SK-N-SH treated with all-trans-retinoic acid at 6 μM for 48 hours (cell line): ENCODE data around the gene MRPS35.

Experiments used
- ATAC-seq: fragments of 200-7000 bp; cut with Tn5 transposase; 3 replicates; pipeline ENCODE4 v1.9.1; 2020; ENCODE audit warnings: mild to moderate bottlenecking, moderate library complexity
- ARNTL ChIP-seq: fragments of 450-650 bp; formaldehyde crosslinking; IDR thresholded peaks from 2 replicates; pipeline ENCODE4 v1.5.0; 2020; ENCODE audit warnings: low read depth, mild to moderate bottlenecking, moderate library complexity, borderline replicate concordance
- BACH2 ChIP-seq: fragments of 250-450 bp; sonication (Bioruptor Pico); IDR thresholded peaks from 2 replicates; pipeline ENCODE4 v1.9.0; 2021; ENCODE audit warnings: mild to moderate bottlenecking, borderline replicate concordance
- CSRNP3 ChIP-seq: fragments of 250-450 bp; sonication (Bioruptor Pico); IDR thresholded peaks from 2 replicates; pipeline ENCODE4 v1.5.1; 2021; ENCODE audit warnings: mild to moderate bottlenecking, moderate library complexity
- GLIS3 ChIP-seq: fragments of 250-450 bp; sonication (Bioruptor Pico); IDR thresholded peaks from 2 replicates; pipeline ENCODE4 v1.5.0; 2020; ENCODE audit warnings: mild to moderate bottlenecking, moderate library complexity
- POU6F1 ChIP-seq: fragments of 250-450 bp; sonication (Bioruptor Pico); IDR thresholded peaks from 2 replicates; pipeline ENCODE4 v1.8.0; 2021; ENCODE audit warnings: low read depth, mild to moderate bottlenecking, moderate library complexity, borderline replicate concordance
- RARB ChIP-seq: fragments of 250-450 bp; sonication (Bioruptor Pico); IDR thresholded peaks from 2 replicates; pipeline ENCODE4 v1.8.0; 2021; ENCODE audit warnings: mild to moderate bottlenecking, moderate library complexity
- SNAI2 ChIP-seq: fragments of 250-450 bp; sonication (Bioruptor Pico); IDR thresholded peaks from 2 replicates; pipeline ENCODE4 v1.5.0; 2020; ENCODE audit warnings: mild to moderate bottlenecking, moderate library complexity
- TCF4 ChIP-seq: fragments of 250-450 bp; sonication (Bioruptor Pico); IDR thresholded peaks from 2 replicates; pipeline ENCODE4 v1.8.0; 2021; ENCODE audit warnings: mild to moderate bottlenecking, moderate library complexity, borderline replicate concordance
- TOX ChIP-seq: fragments of 250-450 bp; sonication (Bioruptor Pico); IDR thresholded peaks from 2 replicates; pipeline ENCODE4 v1.8.0; 2021; ENCODE audit warnings: mild to moderate bottlenecking, moderate library complexity, borderline replicate concordance
- TSHZ2 ChIP-seq: fragments of 250-450 bp; sonication (Bioruptor Pico); IDR thresholded peaks from 2 replicates; pipeline ENCODE4 v1.5.0; 2020; ENCODE audit warnings: mild to moderate bottlenecking, moderate library complexity
- ZFP3 ChIP-seq: fragments of 250-450 bp; sonication (Bioruptor Pico); IDR thresholded peaks from 2 replicates; pipeline ENCODE4 v1.5.0; 2020; ENCODE audit warnings: mild to moderate bottlenecking, moderate library complexity
- ZNF565 ChIP-seq: fragments of 450-650 bp; formaldehyde crosslinking; conservative IDR thresholded peaks from 2 replicates; pipeline ENCODE4 v1.5.0; 2020; ENCODE audit warnings: low read depth, mild to moderate bottlenecking, moderate library complexity
- ZNF70 ChIP-seq: fragments of 450-650 bp; formaldehyde crosslinking; IDR thresholded peaks from 2 replicates; pipeline ENCODE4 v1.5.0; 2020; ENCODE audit warnings: mild to moderate bottlenecking, moderate library complexity
- TF ChIP-seq, protein P1 (sequence below): fragments of 250-450 bp; sonication (Bioruptor Pico); IDR thresholded peaks from 2 replicates; pipeline ENCODE4 v1.8.0; 2020; ENCODE audit warnings: mild to moderate bottlenecking, moderate library complexity, borderline replicate concordance

The MRPS35 gene

DNA sequence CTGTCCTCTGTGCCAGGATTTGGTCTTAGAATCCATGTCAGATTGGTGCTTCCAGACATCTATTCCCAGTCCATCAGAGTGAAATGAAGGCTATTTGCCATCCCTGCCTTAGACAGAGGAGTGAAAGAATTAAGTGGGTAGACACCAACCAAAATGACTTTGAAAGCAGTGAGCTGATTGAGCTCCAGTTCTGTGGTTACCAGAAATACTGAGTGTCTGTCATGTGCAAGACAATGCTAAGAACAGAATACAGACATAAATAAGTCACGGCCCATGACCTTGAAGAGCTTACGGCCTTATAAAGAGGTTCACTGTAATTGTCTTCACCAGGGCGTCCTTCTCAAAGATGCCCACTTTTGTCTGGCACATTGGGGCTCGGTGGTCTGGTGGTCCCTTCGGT lies 91.0 kb downstream of the MRPS35 start (continued):
- TF ChIP-seq, protein P1, sequence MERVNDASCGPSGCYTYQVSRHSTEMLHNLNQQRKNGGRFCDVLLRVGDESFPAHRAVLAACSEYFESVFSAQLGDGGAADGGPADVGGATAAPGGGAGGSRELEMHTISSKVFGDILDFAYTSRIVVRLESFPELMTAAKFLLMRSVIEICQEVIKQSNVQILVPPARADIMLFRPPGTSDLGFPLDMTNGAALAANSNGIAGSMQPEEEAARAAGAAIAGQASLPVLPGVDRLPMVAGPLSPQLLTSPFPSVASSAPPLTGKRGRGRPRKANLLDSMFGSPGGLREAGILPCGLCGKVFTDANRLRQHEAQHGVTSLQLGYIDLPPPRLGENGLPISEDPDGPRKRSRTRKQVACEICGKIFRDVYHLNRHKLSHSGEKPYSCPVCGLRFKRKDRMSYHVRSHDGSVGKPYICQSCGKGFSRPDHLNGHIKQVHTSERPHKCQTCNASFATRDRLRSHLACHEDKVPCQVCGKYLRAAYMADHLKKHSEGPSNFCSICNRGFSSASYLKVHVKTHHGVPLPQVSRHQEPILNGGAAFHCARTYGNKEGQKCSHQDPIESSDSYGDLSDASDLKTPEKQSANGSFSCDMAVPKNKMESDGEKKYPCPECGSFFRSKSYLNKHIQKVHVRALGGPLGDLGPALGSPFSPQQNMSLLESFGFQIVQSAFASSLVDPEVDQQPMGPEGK (CRISPR knock-in tag): no peak
- TF ChIP-seq TSHZ2 (CRISPR knock-in tag) (no peak), SNAI2 (CRISPR knock-in tag) (no peak)

- no peak for ATAC-seq
- no peak for TF ChIP-seq BACH2
These were observed 91.9 kb downstream of the MRPS35 start for GRCh38 chr12:27802511-27802910.

DNA sequence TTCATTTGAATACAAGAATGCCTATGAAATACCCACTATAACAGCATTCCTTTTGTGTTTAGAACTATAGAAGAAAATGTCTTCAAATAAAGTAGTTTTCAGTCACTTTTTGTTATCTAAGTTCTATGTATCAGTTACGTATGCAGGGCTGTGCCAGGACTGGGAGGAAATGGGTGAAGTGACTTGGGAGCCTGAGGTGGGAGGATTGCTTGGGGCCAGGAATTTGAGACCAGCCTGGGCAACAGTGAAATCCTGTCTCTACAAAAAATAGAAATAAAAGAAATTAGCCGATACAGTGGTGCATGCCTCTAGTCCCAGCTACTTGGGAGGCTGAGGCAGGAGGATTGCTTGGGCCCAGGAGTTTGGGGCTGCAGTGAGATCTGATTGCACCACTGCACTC lies 92.3 kb downstream of the MRPS35 start:
- TF ChIP-seq ARNTL (CRISPR knock-in tag) (no peak), CSRNP3 (no peak)

DNA sequence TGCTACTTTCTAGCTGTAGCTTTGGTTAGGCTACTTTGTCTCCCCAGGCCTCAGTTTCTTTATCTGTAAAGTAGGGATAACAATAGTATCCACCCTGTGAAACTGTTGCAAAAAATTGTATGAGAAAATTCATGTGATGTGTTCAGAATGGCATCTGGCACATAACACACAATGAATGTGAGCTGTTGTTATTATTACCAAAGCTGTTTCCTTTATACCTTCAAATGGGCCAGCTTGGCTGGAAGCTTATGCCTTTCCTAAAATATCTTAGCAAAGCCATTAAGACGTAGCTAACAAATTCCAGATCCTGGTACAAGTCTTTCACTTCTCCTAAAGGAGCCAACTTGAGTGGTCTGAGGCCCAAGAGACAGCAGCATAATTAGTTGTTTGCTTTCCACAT lies 94.6 kb downstream of the MRPS35 start:
- TF ChIP-seq GLIS3 (no peak), TSHZ2 (CRISPR knock-in tag) (no peak), SNAI2 (CRISPR knock-in tag) (no peak), POU6F1 (CRISPR knock-in tag) (no peak), RARB (CRISPR knock-in tag) (no peak), ZFP3 (CRISPR knock-in tag) (no peak), TOX (CRISPR knock-in tag) (no peak), TCF4 (CRISPR knock-in tag) (no peak), ZNF565 (CRISPR knock-in tag) (no peak), ZNF70 (CRISPR knock-in tag) (no peak)
- TF ChIP-seq, protein P1 (CRISPR knock-in tag): no peak
- ATAC-seq: no peak

More for the DNA sequence above, 92.3 kb downstream of the MRPS35 start:
- ATAC-seq: no peak
